GM12864 (cell line): ENCODE measurements around the gene LRFN2.

ENCODE experiments used
- DNase-seq: peaks from one replicate; pipeline ENCODE4 v3.0.0-alpha.2; 2011; ENCODE audit warnings: low read depth
- H3K4me3 ChIP-seq: 2 replicates; pipeline ENCODE4 v1.5.1; 2011; ENCODE audit warnings: mild to moderate bottlenecking, low read depth, low read length, control low read depth
- CTCF ChIP-seq: IDR thresholded peaks from 2 replicates; pipeline ENCODE4 v1.5.1; 2011; ENCODE audit warnings: low read depth, mild to moderate bottlenecking, moderate library complexity, low read length, control low read depth, inconsistent platforms; ENCODE audit errors: missing control alignments

Gene LRFN2

GRCh38 chr6:40417031-40417430 is 170.1 kb downstream of the LRFN2 start:
- H3K4me3 ChIP-seq: no peak overlapping the region
- TF ChIP-seq CTCF: no peak
- no peak for DNase-seq

DNA sequence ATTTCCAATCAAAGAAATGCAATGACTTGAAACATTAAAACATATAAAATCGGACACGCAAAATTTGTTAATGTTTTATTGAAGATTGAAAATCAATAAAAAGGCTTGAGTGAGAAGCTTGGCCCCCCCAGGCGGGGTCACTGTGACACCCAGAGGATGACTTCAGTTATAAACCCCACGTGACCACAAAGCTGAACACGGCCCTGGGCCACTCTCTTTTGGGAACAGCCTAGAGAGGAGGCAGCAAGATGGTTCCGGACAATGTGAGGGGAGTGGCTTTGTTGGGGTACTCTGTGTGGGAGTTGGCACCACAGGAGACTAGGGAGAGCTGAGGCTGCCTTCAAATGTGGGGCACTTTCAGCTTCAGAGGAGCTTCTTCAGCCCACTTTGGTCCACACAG is 172.5 kb downstream of the LRFN2 start:
- no peak for DNase-seq
- TF ChIP-seq CTCF: no peak

GRCh38 chr6:40413239-40413638 is 173.9 kb downstream of the LRFN2 start:
- TF ChIP-seq CTCF: no peak
- DNase-seq: no peak
- H3K4me3 ChIP-seq: no peak overlapping the region

More for the DNA sequence above, 172.5 kb downstream of the LRFN2 start:
- H3K4me3 ChIP-seq: no peak overlapping the region

GRCh38 chr6:40411881-40412280 is 175.3 kb downstream of the LRFN2 start:
- TF ChIP-seq CTCF: no peak
- H3K4me3 ChIP-seq: no peak overlapping the region
- DNase-seq: no peak

GRCh38 chr6:40410821-40411220 is 176.3 kb downstream of the LRFN2 start:
- DNase-seq: no peak
- TF ChIP-seq CTCF: no peak
- H3K4me3 ChIP-seq: no peak overlapping the region

DNA sequence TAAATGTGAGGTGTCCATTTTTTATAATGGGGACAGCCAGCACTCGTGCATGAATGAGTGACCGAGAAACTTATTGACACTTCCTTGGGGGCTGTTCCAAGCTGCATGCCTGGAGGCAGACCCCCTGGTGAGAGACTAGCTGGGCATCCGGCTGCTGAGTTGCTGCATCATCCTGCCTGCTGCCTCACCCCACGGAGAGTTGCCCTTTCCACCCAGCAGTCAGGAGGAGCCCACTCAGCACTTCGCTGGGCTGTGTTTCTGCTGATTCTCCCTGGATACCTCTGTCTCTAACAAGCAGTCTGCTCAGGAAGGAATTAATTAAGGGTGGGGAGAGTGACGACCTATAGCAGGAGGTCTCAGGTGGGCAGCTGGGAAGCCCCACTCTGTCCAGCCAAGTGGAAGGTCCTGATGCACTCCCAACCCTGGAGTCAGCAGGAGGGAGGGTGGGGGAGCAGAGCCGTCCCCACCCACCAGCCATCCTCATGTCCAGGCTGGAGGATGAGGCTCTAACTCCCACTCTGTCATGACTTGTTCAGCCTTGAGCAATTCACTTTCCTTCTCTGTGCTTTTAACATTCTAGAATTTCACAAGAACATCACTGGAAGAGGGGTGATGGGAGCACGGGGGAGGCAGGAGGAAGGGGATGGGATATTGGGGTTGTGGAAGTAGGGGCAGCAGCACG is 177.3 kb downstream of the LRFN2 start:
- no peak for TF ChIP-seq CTCF
- no peak overlapping the region for H3K4me3 ChIP-seq
- DNase-seq: no peak
